Naive thymus-derived CD4-positive, alpha-beta T cell (primary cell): ENCODE results near the gene APBA2. TPM values are rescaled to one million over a fixed set of nuclear protein-coding genes. Genes with fewer than 3 reads are reported as not detected.
"Not testable (repeated sequence)": the region's sequence is repeated elsewhere in the genome, so short reads cannot be mapped to it uniquely, and the experiment has no call there.

ENCODE experiments used
- ATAC-seq: fragments of 150-1000 bp; cut with Tn5 transposase; 2 replicates; pipeline ENCODE4 v1.10.0; 2021; ENCODE audit warnings: mild to moderate bottlenecking, moderate library complexity
- CTCF ChIA-PET: fragments of 350-600 bp; sonication (Branson Sonifier 250); formaldehyde crosslinking; loops from one replicate; lab custom pipeline; 2021; ENCODE audit warnings: antibody characterized with exemption; lab: Charles Lee
- POLR2A ChIA-PET: fragments of 350-600 bp; sonication (Branson Sonifier 250); formaldehyde crosslinking; loops from one replicate; lab custom pipeline; 2021; ENCODE audit warnings: antibody characterized with exemption, inconsistent platforms; lab: Charles Lee
- DNase-seq, 9 donors: peaks; one replicate each; pipeline versions ENCODE4 v3.0.0 to v3.0.0-alpha.2; 2020 to 2022; ENCODE audit warnings: mixed read lengths in 1 of 9
- H3K27ac ChIP-seq: one replicate; pipeline ENCODE4 v1.7.0; 2013; ENCODE audit warnings: mild to moderate bottlenecking, low read depth, low read length, moderate library complexity
- H3K27me3 ChIP-seq, 2 donors: one replicate each; pipeline ENCODE4 v1.7.0; 2013; ENCODE audit warnings: low read length in 2 of 2, mild to moderate bottlenecking in 2 of 2, moderate library complexity in 2 of 2; ENCODE audit not compliant: control insufficient read depth in 2 of 2, insufficient read depth in 2 of 2
- H3K36me3 ChIP-seq, 3 experiments: 1 replicate in 2 of 3; 2 replicates in 1 of 3; pipeline ENCODE4 v1.7.0; 2013; ENCODE audit warnings: low read length in 3 of 3, mild to moderate bottlenecking in 3 of 3, moderate library complexity in 1 of 3; ENCODE audit not compliant: insufficient read depth in 3 of 3, control insufficient read depth in 2 of 3
- H3K4me1 ChIP-seq, 2 donors: one replicate each; pipeline ENCODE4 v1.7.0; 2013; ENCODE audit warnings: low read length in 2 of 2, mild to moderate bottlenecking in 2 of 2, moderate library complexity in 1 of 2; ENCODE audit not compliant: control insufficient read depth in 2 of 2, insufficient read depth in 2 of 2
- H3K4me3 ChIP-seq: 2 replicates; pipeline ENCODE4 v1.7.0; 2013; ENCODE audit warnings: mild to moderate bottlenecking, low read length
- H3K9me3 ChIP-seq, 3 experiments: 1 replicate in 2 of 3; 2 replicates in 1 of 3; pipeline ENCODE4 v1.7.0; 2013; ENCODE audit warnings: low read length in 3 of 3; ENCODE audit not compliant: control insufficient read depth in 2 of 3
- H3K27ac Mint-ChIP-seq, 9 donors: one replicate each; pipeline ENCODE4 v1.8.0; 2020 to 2022; ENCODE audit warnings: mixed read lengths in 9 of 9, mild to moderate bottlenecking in 8 of 9, moderate library complexity in 5 of 9, inconsistent platforms in 2 of 9
- H3K27me3 Mint-ChIP-seq, 5 donors: one replicate each; pipeline ENCODE4 v1.8.0; 2021 to 2022; ENCODE audit warnings: mixed read lengths in 5 of 5, mild to moderate bottlenecking in 1 of 5
- H3K36me3 Mint-ChIP-seq, 5 donors: one replicate each; pipeline ENCODE4 v1.8.0; 2020 to 2022; ENCODE audit warnings: mixed read lengths in 5 of 5, mild to moderate bottlenecking in 3 of 5, inconsistent platforms in 1 of 5
- H3K4me1 Mint-ChIP-seq, 7 donors: one replicate each; pipeline ENCODE4 v1.8.0; 2020 to 2022; ENCODE audit warnings: mixed read lengths in 7 of 7, mild to moderate bottlenecking in 3 of 7, inconsistent platforms in 1 of 7
- H3K4me3 Mint-ChIP-seq, 10 donors: one replicate each; pipeline ENCODE4 v1.8.0; 2020 to 2022; ENCODE audit warnings: mild to moderate bottlenecking in 10 of 10, mixed read lengths in 10 of 10, moderate library complexity in 6 of 10, inconsistent platforms in 2 of 10
- H3K9me3 Mint-ChIP-seq, 11 donors: one replicate each; pipeline ENCODE4 v1.8.0; 2020 to 2022; ENCODE audit warnings: mixed read lengths in 11 of 11, mild to moderate bottlenecking in 4 of 11, inconsistent platforms in 1 of 11, moderate library complexity in 1 of 11
- intact Hi-C, 2 donors: fragments of 100-400 bp; cut with micrococcal nuclease; formaldehyde crosslinking; loops; one replicate each; pipeline ENCODE4 v1.15.1; 2023
- polyA plus RNA-seq, 2 donors: library from polyadenylated mRNA; unstranded; fragments of 300-500 nt; fragmentation: Illumina TruSeq; gene quantifications; one replicate each; pipeline ENCODE4 v1.2.3, GENCODE V29; 2021
- total RNA-seq, 6 experiments: library from RNA in 5 of 6; stranded (reverse) in 5 of 6; gene quantifications; 1 replicate in 5 of 6; 2 replicates in 1 of 6; pipeline ENCODE4 v1.2.3 and lab custom pipeline; 2021 to 2026

The APBA2 gene
- total and polyA plus RNA-seq, 7 experiments from 2014 or later, result 7.7 to 139 (median 110) TPM

DNA sequence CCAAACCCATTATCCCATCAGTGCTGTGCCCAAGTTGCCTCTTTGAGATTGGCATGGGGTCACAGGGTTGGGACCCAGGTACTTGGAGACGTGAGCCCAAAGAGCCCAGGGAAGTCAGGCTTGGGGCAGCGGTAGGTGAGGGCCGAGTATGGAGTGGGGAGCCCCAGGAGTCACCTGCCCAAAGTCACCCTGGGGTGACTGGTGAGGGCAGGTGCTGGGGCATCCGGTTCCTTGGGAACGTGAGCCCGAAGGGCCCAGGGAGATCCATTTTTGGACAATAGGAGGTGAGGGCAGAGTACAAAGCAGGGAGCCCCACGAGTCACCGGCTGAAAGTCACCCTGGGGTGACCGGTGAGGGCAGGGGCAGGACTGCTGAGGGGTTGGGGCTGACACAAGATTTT lies 37.8 kb upstream of the APBA2 start:
- H3K27ac ChIP-seq, H3K4me1 ChIP-seq, H3K27me3 ChIP-seq, H3K4me3 Mint-ChIP-seq, H3K36me3 ChIP-seq, intact Hi-C loops, H3K36me3 Mint-ChIP-seq, ATAC-seq, H3K27me3 Mint-ChIP-seq, H3K9me3 Mint-ChIP-seq, H3K4me3 ChIP-seq, POLR2A ChIA-PET, CTCF ChIA-PET, DNase-seq, H3K9me3 ChIP-seq: not testable (repeated sequence)
- Mint-ChIP-seq H3K27ac (peak overlapping the region in 1 of 9 donors; percentile 12), H3K4me1 (peaks cover 4 to 15% (median 8%) of the 10 kb centered on the region in 7 donors)

GRCh38 chr15:28848521-28848920 lies 37.3 kb upstream of the APBA2 start, which contains the start of gene GOLGA6L7:
Gene GOLGA6L7, minus strand, starts transcription at chr15:28848644. Its CDS starts 95 bp downstream, at chr15:28848549.
- DNase-seq, H3K4me1 ChIP-seq, H3K27ac ChIP-seq, H3K36me3 ChIP-seq, POLR2A ChIA-PET, H3K4me3 Mint-ChIP-seq, CTCF ChIA-PET, intact Hi-C loops, H3K9me3 Mint-ChIP-seq, H3K9me3 ChIP-seq, ATAC-seq, H3K27me3 Mint-ChIP-seq, H3K36me3 Mint-ChIP-seq, H3K4me3 ChIP-seq, H3K27me3 ChIP-seq: not testable (repeated sequence)
- Mint-ChIP-seq H3K27ac (peak within 1 kb of the TSS in 3 of 9 donors; percentile 12 to 68 (median 46)), H3K4me1 (peaks cover 4 to 15% (median 8%) of the 10 kb centered on the region in 7 donors)

DNA sequence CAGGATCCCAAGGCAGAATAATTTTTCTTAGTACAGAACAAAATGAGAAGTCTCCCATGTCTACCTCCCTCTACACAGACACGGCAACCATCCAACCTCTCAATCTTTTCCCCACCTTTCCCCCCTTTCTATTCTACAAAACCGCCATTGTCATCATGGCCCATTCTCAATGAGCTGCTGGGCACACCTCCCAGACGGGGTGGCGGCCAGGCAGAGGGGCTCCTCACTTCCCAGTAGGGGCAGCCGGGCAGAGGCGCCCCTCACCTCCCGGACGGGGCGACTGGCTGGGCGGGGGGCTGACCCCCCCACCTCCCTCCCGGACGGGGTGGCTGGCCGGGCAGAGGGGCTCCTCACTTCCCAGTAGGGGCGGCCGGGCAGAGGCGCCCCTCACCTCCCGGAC lies 36.5 kb upstream of the APBA2 start:
- H3K27ac ChIP-seq, H3K27ac Mint-ChIP-seq, DNase-seq, H3K9me3 Mint-ChIP-seq, H3K27me3 ChIP-seq, ATAC-seq, H3K4me1 ChIP-seq, H3K36me3 ChIP-seq, intact Hi-C loops, H3K9me3 ChIP-seq, H3K4me3 ChIP-seq, H3K27me3 Mint-ChIP-seq, POLR2A ChIA-PET, H3K36me3 Mint-ChIP-seq, CTCF ChIA-PET, H3K4me3 Mint-ChIP-seq: not testable (repeated sequence)
- peaks cover 4 to 15% (median 8%) of the 10 kb centered on the region in 7 donors for H3K4me1 Mint-ChIP-seq

DNA sequence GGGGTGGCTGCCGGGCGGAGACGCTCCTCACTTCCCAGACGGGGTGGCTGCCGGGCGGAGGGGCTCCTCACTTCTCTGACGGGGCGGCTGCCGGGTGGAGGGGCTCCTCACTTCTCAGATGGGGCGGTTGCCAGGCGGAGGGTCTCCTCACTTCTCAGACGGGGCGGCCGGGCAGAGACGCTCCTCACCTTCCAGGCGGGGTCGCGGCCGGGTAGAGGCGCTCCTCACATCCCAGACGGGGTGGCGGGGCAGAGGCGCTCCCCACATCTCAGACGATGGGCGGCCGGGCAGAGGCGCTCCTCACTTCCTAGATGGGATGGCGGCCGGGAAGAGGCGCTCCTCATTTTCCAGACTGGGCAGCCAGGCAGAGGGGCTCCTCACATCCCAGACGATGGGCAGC lies 36.0 kb upstream of the APBA2 start:
- H3K36me3 Mint-ChIP-seq, H3K27me3 ChIP-seq, H3K4me3 ChIP-seq, H3K27ac Mint-ChIP-seq, H3K27ac ChIP-seq, H3K27me3 Mint-ChIP-seq, POLR2A ChIA-PET, H3K9me3 Mint-ChIP-seq, CTCF ChIA-PET, H3K9me3 ChIP-seq, H3K4me3 Mint-ChIP-seq, intact Hi-C loops, H3K36me3 ChIP-seq, DNase-seq, H3K4me1 ChIP-seq, ATAC-seq: not testable (repeated sequence)
- H3K4me1 Mint-ChIP-seq, result peaks cover 4 to 15% (median 8%) of the 10 kb centered on the region in 7 donors

- intact Hi-C loops, H3K4me3 Mint-ChIP-seq, H3K27ac ChIP-seq, DNase-seq, H3K9me3 ChIP-seq, H3K36me3 ChIP-seq, H3K27ac Mint-ChIP-seq, H3K4me1 ChIP-seq, H3K9me3 Mint-ChIP-seq, H3K4me1 Mint-ChIP-seq, H3K27me3 Mint-ChIP-seq, CTCF ChIA-PET, POLR2A ChIA-PET, H3K27me3 ChIP-seq, ATAC-seq, H3K4me3 ChIP-seq: not testable (repeated sequence)
- peaks cover 0 to 12% (median 0%) of the 10 kb centered on the region in 5 donors for H3K36me3 Mint-ChIP-seq
Measured at GRCh38 chr15:28853654-28854053, 32.1 kb upstream of the APBA2 start.

DNA sequence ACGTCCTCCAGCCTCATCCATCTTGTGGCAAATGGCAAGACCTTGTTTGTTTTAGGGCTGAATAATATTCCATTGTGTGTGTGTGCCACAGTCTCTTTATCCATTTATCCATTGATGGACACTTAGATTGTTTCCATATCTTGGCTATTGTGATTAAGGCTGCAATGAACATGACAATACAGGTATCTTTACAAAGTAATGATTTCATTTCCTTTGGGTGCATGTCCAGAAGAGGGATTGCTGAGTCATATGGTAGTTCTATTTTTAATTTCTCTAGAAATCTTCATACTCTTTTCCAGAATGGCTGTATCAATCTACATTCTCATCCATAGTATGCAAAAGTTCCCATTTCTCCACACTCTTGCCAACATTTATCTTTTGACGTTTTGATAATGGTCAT lies 31.2 kb upstream of the APBA2 start:
- H3K9me3 Mint-ChIP-seq, POLR2A ChIA-PET, ATAC-seq, H3K27me3 ChIP-seq, H3K27me3 Mint-ChIP-seq, H3K27ac Mint-ChIP-seq, H3K4me3 Mint-ChIP-seq, DNase-seq, H3K4me3 ChIP-seq, H3K4me1 ChIP-seq, intact Hi-C loops, H3K27ac ChIP-seq, H3K9me3 ChIP-seq, CTCF ChIA-PET, H3K36me3 ChIP-seq, H3K4me1 Mint-ChIP-seq: not testable (repeated sequence)
- peaks cover 0 to 12% (median 0%) of the 10 kb centered on the region in 5 donors for H3K36me3 Mint-ChIP-seq

DNA sequence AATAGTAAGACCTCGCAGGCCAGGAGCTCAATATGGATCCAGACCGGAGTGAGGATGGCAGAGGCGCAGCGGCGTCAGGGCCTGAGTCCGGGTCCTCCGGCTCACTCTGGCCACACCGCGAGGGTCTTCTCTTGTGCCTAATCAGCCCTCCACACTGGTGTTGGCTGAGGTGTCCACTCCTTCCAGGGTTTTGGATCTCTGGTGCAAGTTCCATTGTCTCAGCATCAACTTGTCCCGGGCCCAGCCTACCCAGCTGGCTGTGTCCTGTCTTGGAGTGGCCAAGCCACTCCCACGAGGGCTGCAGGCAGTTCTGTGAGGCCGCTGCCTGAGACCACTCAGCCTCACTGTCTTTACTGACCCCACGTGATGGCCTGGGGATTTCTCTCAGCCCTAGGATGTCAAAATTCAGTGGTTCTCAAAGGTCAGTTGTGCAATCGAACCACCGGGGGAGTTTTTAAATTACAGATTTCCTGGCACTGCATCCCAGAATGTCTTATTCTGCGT lies 24.7 kb upstream of the APBA2 start:
- Mint-ChIP-seq H3K27me3 (no peaks in the 10 kb centered on the region), H3K9me3 (no peaks in the 10 kb centered on the region), H3K36me3 (peaks cover 0 to 10% (median 0%) of the 10 kb centered on the region in 5 donors), H3K4me3 (no peak overlapping the region), H3K27ac (peak overlapping the region in 1 of 9 donors; percentile 59), H3K4me1 (no peaks in the 10 kb centered on the region)
- no peak for DNase-seq
- H3K4me1 ChIP-seq, result no peaks in the 10 kb centered on the region
- ATAC-seq, result no peak
- H3K27ac ChIP-seq, result no peak overlapping the region
- POLR2A ChIA-PET, result no interaction called here
- no peaks in the 10 kb centered on the region for H3K27me3 ChIP-seq
- intact Hi-C loops, result no loop called here
- H3K4me3 ChIP-seq, result no peak overlapping the region
- no peaks in the 10 kb centered on the region for H3K36me3 ChIP-seq
- CTCF ChIA-PET, result no interaction called here
- H3K9me3 ChIP-seq, result no peaks in the 10 kb centered on the region
